Activated T-helper 9 cell treated with anti-CD3 and anti-CD28 coated beads, Interleukin-2, amount 50 U/mL, for 16 hours (primary cell): Measurements from ENCODE around the gene FOXD2.

ENCODE experiments used
- DNase-seq: peaks from one replicate; pipeline ENCODE4 v3.0.0-alpha.2; 2020; ENCODE audit warnings: low read depth

FOXD2 gene

GRCh38 chr1:47468709-47469389, 31.0 kb downstream of the FOXD2 start:
- no peak for DNase-seq

GRCh38 chr1:47469390-47469759, 31.5 kb downstream of the FOXD2 start:
- DNase-seq = no peak

- no peak for DNase-seq
These were observed 32.1 kb downstream of the FOXD2 start for GRCh38 chr1:47469910-47470309.

- no peak for DNase-seq
These were observed 33.3 kb downstream of the FOXD2 start for GRCh38 chr1:47471163-47471562.

GRCh38 chr1:47474278-47475193, 36.7 kb downstream of the FOXD2 start:
- no peak for DNase-seq

GRCh38 chr1:47477595-47478080, 39.8 kb downstream of the FOXD2 start:
- no peak for DNase-seq

- no peak for DNase-seq
These were observed 40.2 kb downstream of the FOXD2 start for GRCh38 chr1:47478090-47478489.

- no peak for DNase-seq
These were observed 41.8 kb downstream of the FOXD2 start for GRCh38 chr1:47479664-47480063.

- no peak for DNase-seq
These were observed 44.1 kb downstream of the FOXD2 start for GRCh38 chr1:47481936-47482335.

GRCh38 chr1:47482786-47483185, 44.9 kb downstream of the FOXD2 start:
- DNase-seq = no peak

GRCh38 chr1:47483651-47484050, 45.8 kb downstream of the FOXD2 start:
- no peak for DNase-seq

GRCh38 chr1:47485817-47486216, 48.0 kb downstream of the FOXD2 start:
- no peak for DNase-seq

GRCh38 chr1:47487332-47487731, 49.5 kb downstream of the FOXD2 start:
- no peak for DNase-seq

GRCh38 chr1:47487850-47488450, 50.1 kb downstream of the FOXD2 start:
- DNase-seq = no peak
